ENCODE data around the gene GLYATL3. TPM values are rescaled to one million over a fixed set of nuclear protein-coding genes. Genes with fewer than 3 reads are reported as not detected.
A peak's percentile ranks its signal among the peaks of the same experiment; 100 is the strongest.

GLYATL3 gene
- not detected for total RNA-seq

DNA sequence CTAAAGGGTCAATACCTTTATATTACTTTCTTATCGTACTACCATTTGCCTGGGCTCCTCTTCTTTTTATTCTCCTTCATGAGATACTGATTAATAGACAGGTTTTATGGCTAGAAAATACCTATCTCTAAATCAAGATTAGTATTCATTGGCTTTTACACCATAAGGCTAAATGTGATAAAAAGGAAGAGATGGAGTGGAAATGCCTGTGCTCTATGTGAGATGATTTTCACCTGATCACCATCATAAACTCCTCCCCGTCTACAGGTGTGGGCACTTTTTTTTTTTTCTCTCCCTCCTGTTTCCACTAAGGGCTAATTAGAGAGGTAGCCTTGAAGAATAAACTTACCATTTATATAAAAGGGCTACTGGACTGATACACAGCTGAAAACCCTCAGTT, at the start of gene GLYATL3:
GLYATL3 (plus strand) TSS at position 301 of the 400 bp plus-strand sequence. CDS start 12,068 bp downstream, outside the sequence.
- ChIA-PET CTCF (no interaction called here), POLR2A (no interaction called here)
- Mint-ChIP-seq H3K27me3 (peaks cover 4% of the 10 kb centered on the region), H3K36me3 (ENCODE audit: low read depth) (no peaks in the 10 kb centered on the region), H3K9me3 (no peaks in the 10 kb centered on the region), H3K4me1 (ENCODE audit: low read depth) (no peaks in the 10 kb centered on the region), H3K27ac (no peak within 1 kb of the TSS), H3K4me3 (no peak within 1 kb of the TSS)
- ATAC-seq (no peak), DNase-seq (no peak)
- TF ChIP-seq, protein P1, sequence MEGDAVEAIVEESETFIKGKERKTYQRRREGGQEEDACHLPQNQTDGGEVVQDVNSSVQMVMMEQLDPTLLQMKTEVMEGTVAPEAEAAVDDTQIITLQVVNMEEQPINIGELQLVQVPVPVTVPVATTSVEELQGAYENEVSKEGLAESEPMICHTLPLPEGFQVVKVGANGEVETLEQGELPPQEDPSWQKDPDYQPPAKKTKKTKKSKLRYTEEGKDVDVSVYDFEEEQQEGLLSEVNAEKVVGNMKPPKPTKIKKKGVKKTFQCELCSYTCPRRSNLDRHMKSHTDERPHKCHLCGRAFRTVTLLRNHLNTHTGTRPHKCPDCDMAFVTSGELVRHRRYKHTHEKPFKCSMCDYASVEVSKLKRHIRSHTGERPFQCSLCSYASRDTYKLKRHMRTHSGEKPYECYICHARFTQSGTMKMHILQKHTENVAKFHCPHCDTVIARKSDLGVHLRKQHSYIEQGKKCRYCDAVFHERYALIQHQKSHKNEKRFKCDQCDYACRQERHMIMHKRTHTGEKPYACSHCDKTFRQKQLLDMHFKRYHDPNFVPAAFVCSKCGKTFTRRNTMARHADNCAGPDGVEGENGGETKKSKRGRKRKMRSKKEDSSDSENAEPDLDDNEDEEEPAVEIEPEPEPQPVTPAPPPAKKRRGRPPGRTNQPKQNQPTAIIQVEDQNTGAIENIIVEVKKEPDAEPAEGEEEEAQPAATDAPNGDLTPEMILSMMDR (IDR thresholded peaks at IDR 0.05), result no peak
- intact Hi-C loops (cut with micrococcal nuclease), result no loop called here

- TF ChIP-seq, protein P1 (IDR thresholded peaks at IDR 0.05), result peak; percentile 33
- no peaks in the 10 kb centered on the region for H3K9me3 Mint-ChIP-seq
- no peak for DNase-seq
- POLR2A ChIA-PET, result no interaction called here
- no peak overlapping the region for H3K27ac Mint-ChIP-seq
- no peaks in the 10 kb centered on the region for H3K27me3 Mint-ChIP-seq
- no peak for ATAC-seq
- CTCF ChIA-PET, result interaction anchor here (0.9 to 1.1 kb wide), 3 partner anchors 13 to 63 kb away, joined by 3 to 5 read pairs (median 4); no protein-coding TSS in a partner anchor
- intact Hi-C loops (cut with micrococcal nuclease), result no loop called here
- H3K4me3 Mint-ChIP-seq, result no peak overlapping the region
- peaks cover 8% of the 10 kb centered on the region for H3K4me1 Mint-ChIP-seq (ENCODE audit: low read depth)
- H3K36me3 Mint-ChIP-seq (ENCODE audit: low read depth), result peaks cover 16% of the 10 kb centered on the region
These were observed 46.5 kb upstream of the GLYATL3 start for GRCh38 chr6:49453221-49453620.

- TF ChIP-seq, protein P1 (IDR thresholded peaks at IDR 0.05), result no peak
- intact Hi-C loops (cut with micrococcal nuclease), result no loop called here
- Mint-ChIP-seq H3K27me3 (no peaks in the 10 kb centered on the region), H3K4me1 (ENCODE audit: low read depth) (peaks cover 13% of the 10 kb centered on the region), H3K9me3 (no peaks in the 10 kb centered on the region), H3K4me3 (no peak overlapping the region), H3K27ac (no peak overlapping the region), H3K36me3 (ENCODE audit: low read depth) (peaks cover 15% of the 10 kb centered on the region)
- ATAC-seq, result no peak
- CTCF ChIA-PET, result interaction anchor here (1.2 to 1.6 kb wide), 2 partner anchors 45 to 77 kb away, joined by 3 to 5 read pairs; no protein-coding TSS in a partner anchor
- no peak for DNase-seq
- POLR2A ChIA-PET, result interaction anchor here (1.2 kb wide), 1 partner anchor 10 kb away, joined by 4 read pairs; no protein-coding TSS in a partner anchor
These were observed 44.7 kb upstream of the GLYATL3 start for GRCh38 chr6:49454787-49455709.

GRCh38 chr6:49457771-49458170, 42.0 kb upstream of the GLYATL3 start:
- peaks cover 10% of the 10 kb centered on the region for H3K36me3 Mint-ChIP-seq (ENCODE audit: low read depth)

More at GRCh38 chr6:49457771-49458170, 42.0 kb upstream of the GLYATL3 start:
- DNase-seq (no peak), ATAC-seq (no peak)
- H3K9me3 Mint-ChIP-seq, result no peaks in the 10 kb centered on the region
- ChIA-PET CTCF (interaction anchor here (1.0 kb wide), 1 partner anchor 47 kb away, joined by 3 read pairs; no protein-coding TSS in a partner anchor), POLR2A (no interaction called here)
- intact Hi-C loops (cut with micrococcal nuclease), result no loop called here
- H3K27ac Mint-ChIP-seq, result no peak overlapping the region
- H3K4me1 Mint-ChIP-seq (ENCODE audit: low read depth), result peaks cover 28% of the 10 kb centered on the region
- TF ChIP-seq, protein P1 (IDR thresholded peaks at IDR 0.05), result no peak
- H3K27me3 Mint-ChIP-seq, result no peaks in the 10 kb centered on the region
- H3K4me3 Mint-ChIP-seq, result no peak overlapping the region
